GM12865 (cell line): ENCODE measurements around the gene OTOS.

Experiments
- DNase-seq: peaks from one replicate; pipeline ENCODE4 v3.0.0; 2010; ENCODE audit warnings: low read depth
- H3K4me3 ChIP-seq: 2 replicates; pipeline ENCODE4 v1.5.1; 2011; ENCODE audit warnings: mild to moderate bottlenecking, low read depth, low read length, control low read depth
- TF ChIP-seq, protein P1 (sequence below): IDR thresholded peaks from 2 replicates; pipeline ENCODE4 v1.5.1; 2011; ENCODE audit warnings: low read length, control low read depth, low read depth, inconsistent platforms; ENCODE audit not compliant: insufficient read depth; ENCODE audit errors: missing control alignments

OTOS gene

GRCh38 chr2:240140511-240140910, at the start of gene OTOS:
Gene OTOS, minus strand, starts transcription at chr2:240140658. Its CDS starts 332 bp downstream, at chr2:240140326.
- H3K4me3 ChIP-seq, result no peak within 1 kb of the TSS
- no peak for DNase-seq
- TF ChIP-seq, protein P1, sequence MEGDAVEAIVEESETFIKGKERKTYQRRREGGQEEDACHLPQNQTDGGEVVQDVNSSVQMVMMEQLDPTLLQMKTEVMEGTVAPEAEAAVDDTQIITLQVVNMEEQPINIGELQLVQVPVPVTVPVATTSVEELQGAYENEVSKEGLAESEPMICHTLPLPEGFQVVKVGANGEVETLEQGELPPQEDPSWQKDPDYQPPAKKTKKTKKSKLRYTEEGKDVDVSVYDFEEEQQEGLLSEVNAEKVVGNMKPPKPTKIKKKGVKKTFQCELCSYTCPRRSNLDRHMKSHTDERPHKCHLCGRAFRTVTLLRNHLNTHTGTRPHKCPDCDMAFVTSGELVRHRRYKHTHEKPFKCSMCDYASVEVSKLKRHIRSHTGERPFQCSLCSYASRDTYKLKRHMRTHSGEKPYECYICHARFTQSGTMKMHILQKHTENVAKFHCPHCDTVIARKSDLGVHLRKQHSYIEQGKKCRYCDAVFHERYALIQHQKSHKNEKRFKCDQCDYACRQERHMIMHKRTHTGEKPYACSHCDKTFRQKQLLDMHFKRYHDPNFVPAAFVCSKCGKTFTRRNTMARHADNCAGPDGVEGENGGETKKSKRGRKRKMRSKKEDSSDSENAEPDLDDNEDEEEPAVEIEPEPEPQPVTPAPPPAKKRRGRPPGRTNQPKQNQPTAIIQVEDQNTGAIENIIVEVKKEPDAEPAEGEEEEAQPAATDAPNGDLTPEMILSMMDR, result no peak

DNA sequence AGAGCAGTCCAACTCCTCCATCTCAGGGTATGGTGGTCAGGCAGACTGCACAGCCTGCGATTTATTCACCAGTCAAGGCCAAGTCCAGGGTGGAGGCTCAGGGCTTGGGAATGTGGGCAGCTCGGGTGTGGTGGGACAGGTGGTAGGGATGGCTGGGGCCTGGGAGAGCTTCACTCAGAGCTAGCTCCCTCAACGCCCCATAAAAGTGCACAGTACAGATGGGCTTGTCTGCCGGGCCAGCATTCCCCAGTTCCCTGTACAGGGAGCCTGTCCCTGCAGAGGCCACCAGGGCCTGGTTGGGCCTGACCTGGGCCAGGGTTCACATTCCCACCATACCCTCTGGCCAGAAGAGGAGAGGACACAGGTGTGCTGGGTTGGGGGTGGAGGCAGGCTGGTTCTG, 49.2 kb upstream of the OTOS start:
- DNase-seq, result no peak
- TF ChIP-seq, protein P1, result no peak
- no peak overlapping the region for H3K4me3 ChIP-seq

DNA sequence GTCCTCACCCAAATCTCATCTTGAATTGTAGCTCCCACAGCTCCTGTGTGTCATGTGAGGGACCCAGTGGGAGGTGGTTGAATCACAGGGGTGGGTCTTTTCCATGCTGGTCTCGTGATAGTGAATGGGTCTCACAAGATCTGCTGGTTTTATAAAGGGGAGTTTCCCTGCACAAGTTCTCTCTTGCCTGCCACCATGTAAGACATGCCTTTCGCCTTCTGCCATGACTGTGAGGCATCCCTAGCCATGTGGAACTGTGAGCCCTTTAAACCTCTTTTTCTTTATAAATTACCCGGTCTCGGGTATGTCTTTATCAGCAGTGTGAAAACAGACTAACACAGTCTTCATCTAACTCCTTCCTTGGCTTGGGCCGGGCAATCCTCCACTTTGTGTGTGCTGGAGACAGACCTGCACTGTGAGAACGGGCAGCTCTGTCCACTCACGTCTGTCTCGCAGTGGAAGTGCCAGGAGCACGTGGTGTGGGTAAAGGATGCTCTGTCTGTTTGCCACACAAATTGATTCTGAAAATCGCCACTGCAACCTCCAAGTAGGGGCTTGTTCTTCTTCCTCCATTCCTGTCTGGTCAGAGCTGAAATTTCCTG, 47.6 kb upstream of the OTOS start:
- no peak overlapping the region for H3K4me3 ChIP-seq
- no peak for DNase-seq
- TF ChIP-seq, protein P1, result no peak

DNA sequence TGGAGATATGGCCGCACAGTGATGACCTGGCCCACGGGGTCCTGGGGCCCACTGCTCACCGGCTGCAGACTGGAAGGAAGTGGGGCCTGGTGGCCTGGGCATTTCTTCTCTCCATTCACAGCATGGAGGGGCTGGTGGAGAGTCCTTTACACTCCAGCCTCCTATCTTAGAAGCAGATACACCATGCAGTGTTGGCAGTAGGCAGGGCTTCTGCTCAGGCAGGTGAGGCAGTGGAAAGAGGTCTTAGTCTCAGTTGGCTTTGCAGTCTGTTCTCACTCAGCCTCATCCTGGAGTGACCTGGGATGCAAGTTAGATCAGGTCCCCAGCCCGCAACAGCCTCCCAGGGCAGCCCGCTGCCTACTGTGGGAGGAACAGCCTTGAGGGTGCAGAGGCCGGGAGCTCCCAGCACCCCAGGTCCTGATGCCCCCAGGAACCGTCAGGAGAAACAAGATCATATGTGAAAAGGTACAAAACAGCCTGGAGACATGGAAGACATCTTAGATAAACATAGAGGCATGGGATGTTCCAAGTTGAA, 45.8 kb upstream of the OTOS start:
- no peak for DNase-seq
- TF ChIP-seq, protein P1, result no peak

GRCh38 chr2:240184656-240185055, 44.2 kb upstream of the OTOS start:
- DNase-seq, result no peak
- no peak overlapping the region for H3K4me3 ChIP-seq
- TF ChIP-seq, protein P1, result no peak

More for the DNA sequence above, 45.8 kb upstream of the OTOS start:
- H3K4me3 ChIP-seq, result no peak overlapping the region

- DNase-seq, result no peak
- TF ChIP-seq, protein P1, result no peak
- H3K4me3 ChIP-seq, result no peak overlapping the region
Observed at GRCh38 chr2:240183875-240184590, 43.6 kb upstream of the OTOS start.
